ENCODE results near the gene CCDC200. TPM values are rescaled to one million over a fixed set of nuclear protein-coding genes. Genes with fewer than 3 reads are reported as not detected.

Gene CCDC200
- total RNA-seq: not detected in 2 replicates

DNA sequence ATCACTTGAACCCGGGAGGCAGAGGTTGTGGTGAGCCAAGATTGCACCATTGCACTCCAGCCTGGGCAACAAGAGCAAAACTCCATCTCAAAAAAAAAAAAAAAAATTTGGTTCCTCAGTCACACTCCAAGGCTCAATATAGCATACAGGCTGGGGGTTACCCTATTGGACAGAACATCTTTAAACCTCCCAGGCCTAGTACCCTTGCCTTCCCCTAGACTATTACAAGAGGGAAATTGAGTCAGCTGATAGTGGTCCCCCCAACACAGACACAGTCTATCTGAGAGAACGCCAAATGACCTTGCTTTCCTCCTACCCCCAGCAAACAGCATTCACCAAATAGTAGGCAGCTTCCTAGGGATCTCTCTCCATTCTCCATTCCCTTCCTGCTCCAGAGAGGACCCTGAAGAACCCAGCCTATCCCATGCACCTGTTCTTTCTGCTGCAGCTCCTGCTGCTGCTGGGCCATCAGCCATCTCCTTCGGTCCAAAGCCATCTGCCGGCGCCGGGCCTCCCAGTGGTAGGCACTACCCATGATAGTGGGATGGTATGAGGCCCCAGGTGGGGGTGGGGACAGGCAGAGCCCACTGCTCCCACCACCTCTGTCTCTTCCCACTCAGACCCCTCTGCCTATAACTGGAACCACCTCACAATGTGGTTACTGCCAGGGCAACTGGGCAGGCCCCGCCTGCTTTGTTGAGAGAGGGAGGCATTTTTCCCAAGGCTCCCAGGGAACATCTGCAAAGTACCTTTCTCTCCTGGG, at the start of gene CCDC200:
Gene CCDC200, minus strand, starts transcription at position 604 of the 763 bp plus-strand sequence. Its CDS starts 69 bp downstream, at position 535.

DNA sequence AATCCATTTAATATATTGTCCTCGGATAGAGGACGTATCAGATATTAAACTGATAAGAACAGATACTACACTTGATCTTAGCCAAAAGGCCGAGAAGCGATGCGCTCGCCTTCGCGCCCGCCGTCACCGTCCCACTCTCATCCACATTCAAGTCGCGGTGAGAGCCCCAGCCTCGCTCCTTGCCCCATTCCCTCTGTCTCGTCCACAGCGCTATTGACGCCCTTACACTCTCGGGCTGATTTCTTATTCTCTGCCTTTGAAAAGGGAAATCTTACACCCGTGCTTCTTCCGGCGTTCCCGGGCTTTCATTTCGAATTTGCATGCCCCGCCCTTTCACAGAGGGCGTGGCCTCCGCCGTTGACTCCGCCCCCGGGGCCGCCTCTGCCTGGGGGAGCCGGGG, 5.5 kb upstream of the CCDC200 start, which contains the start of gene RNU2-1:
Gene RNU2-1, minus strand, starts transcription at position 101 of the 400 bp plus-strand sequence.

DNA sequence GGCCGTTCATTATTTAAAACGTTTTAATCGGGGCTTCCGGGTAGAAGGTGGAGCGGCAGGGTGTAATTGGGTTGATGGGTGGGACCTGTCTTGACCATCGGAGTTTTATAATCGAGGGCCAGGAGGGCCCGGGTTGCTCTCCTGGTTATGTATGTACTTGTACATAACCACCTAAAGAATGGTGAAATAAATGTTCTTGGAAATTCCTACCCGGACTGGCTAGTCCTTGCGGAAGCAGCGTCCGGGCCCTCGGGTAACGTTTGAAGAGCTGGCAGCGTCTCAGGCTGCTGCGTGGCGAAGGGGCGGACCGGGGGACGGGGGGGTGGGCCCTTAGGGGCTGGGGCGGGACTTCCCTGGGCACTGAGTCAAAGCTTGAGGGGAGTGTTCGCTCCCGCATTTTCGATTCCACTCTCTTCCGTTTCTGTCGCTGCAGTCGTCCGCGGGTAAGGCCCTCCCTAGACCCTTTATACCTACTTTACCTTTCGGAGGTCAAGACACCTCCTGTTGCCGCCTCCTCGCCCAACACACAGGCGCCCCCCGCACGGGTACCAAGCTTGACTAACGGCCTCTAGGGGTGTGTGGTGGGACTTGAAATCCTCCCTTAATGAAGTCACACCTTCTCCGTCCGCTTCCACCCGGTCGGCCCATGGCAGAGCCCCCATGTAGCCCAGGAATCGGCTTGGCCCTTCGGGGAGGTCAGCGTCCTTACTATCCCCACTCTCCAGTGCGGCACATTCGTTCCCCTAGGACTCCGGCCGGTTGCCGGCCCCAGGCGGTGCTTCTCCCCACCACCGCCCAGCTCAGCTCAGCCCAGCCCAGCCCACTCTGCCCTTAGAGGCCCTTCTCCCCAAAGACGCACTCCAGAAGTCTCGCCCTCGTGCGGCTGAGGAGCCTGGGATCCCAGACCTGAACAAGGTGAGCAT, 16.7 kb downstream of the CCDC200 start, which contains the start of gene TMEM106A:
Gene TMEM106A, plus strand, starts transcription at position 396 of the 923 bp plus-strand sequence. CDS start 1,167 bp downstream, outside the sequence.

Other genes starting within 250 kb of the CCDC200 start
- 0.78 and 0.89 TPM in 2 replicates for gene PTGES3L, start 248.5 kb downstream of the CCDC200 start, total RNA-seq
- 10.4 and 13.3 TPM in 2 replicates for gene RUNDC1, start 248.1 kb downstream of the CCDC200 start, total RNA-seq
- 516 and 1,023 TPM in 2 replicates for gene RPL27, start 230.2 kb downstream of the CCDC200 start, total RNA-seq
- 6.0 and 13.1 TPM in 2 replicates for gene IFI35, start 221.8 kb downstream of the CCDC200 start, total RNA-seq
- 116 and 150 TPM in 2 replicates for gene VAT1, start 206.2 kb downstream of the CCDC200 start, total RNA-seq
- gene RND2, start 203.4 kb downstream of the CCDC200 start, total RNA-seq: 0.23 and 0.30 TPM in 2 replicates
- 4.2 and 12.5 TPM in 2 replicates for gene BRCA1, start 103.3 kb downstream of the CCDC200 start, total RNA-seq
- gene NBR1, start 57.4 kb downstream of the CCDC200 start, total RNA-seq: 88.8 and 113 TPM in 2 replicates
- 4.8 and 7.9 TPM in 2 replicates for gene TMEM106A, start 16.7 kb downstream of the CCDC200 start, total RNA-seq
- not detected in 2 replicates for gene RNU2-1, start 5.4 kb upstream of the CCDC200 start, total RNA-seq
- 10.4 and 11.2 TPM in 2 replicates for gene ARL4D, start 170.4 kb upstream of the CCDC200 start, total RNA-seq

Measured in smooth muscle cell of the umbilical artery (primary cell).